ENCODE measurements around the gene ITPK1. TPM values are rescaled to one million over a fixed set of nuclear protein-coding genes. Genes with fewer than 3 reads are reported as not detected.
"Not testable (repeated sequence)": the region's sequence is repeated elsewhere in the genome, so short reads cannot be mapped to it uniquely, and the experiment has no call there.

Gene ITPK1
- total and polyA plus RNA-seq, 10 of the 15 experiments (the other 5 are each of a cell fraction or from before 2014, with no cell fraction given) = 1.3 to 73.2 (median 27.0) TPM

- intact Hi-C loops (cut with micrococcal nuclease; ENCODE audit: unreplicated experiment); H3K36me3 ChIP-seq (ENCODE audit: control insufficient read depth in 2 of 2, insufficient read depth in 2 of 2, low read length in 1 of 2); H3K27ac ChIP-seq (ENCODE audit: control insufficient read depth, insufficient read depth); ATAC-seq; H3K9ac ChIP-seq (ENCODE audit: control insufficient read depth, insufficient read depth, low read length); FAIRE-seq; H2AFZ ChIP-seq (ENCODE audit: control insufficient read depth, low read depth, low read length); H3K27me3 ChIP-seq (replicated peaks in 1 of 2; ENCODE audit: control insufficient read depth in 2 of 2, insufficient read depth in 2 of 2, low read length in 1 of 2); H4K20me1 ChIP-seq (ENCODE audit: control insufficient read depth, insufficient read depth); H3K9me3 ChIP-seq (replicated peaks; ENCODE audit: control insufficient read depth, insufficient read depth, low read length); DNase-seq (ENCODE audit: low read depth, low spot score); BruUV-seq (replicated peaks): not testable (repeated sequence)
- peak overlapping the region; percentile 30; the same call in 1 of the 2 replicates for H3K4me2 ChIP-seq (ENCODE audit: control insufficient read depth, insufficient read depth)
- POLR2A ChIA-PET = interaction anchor here (0.6 to 1.0 kb wide), 4 partner anchors 31 to 89 kb away, joined by 3 to 4 read pairs (median 4); no protein-coding TSS in a partner anchor
- peaks cover 61% of the 10 kb centered on the region for H3K79me2 ChIP-seq (ENCODE audit: control insufficient read depth, insufficient read depth, low read length)
- peak; percentile 70 for TF ChIP-seq MLLT1 (IDR thresholded peaks at IDR 0.05)
- SMC1A ChIA-PET (ENCODE audit: uncharacterized antibody, unreplicated experiment) = interaction anchor here (0.9 to 8.1 kb wide), 6 partner anchors 20 to 99 kb away, joined by 3 to 103 read pairs (median 20); no protein-coding TSS in a partner anchor
- H3K4me1 ChIP-seq (ENCODE audit: control insufficient read depth, insufficient read depth, low read length) = peaks cover 35% of the 10 kb centered on the region
- in situ Hi-C loops (cut with MboI) = loop anchor here (5.0 kb wide), 1 partner anchor 106 kb away; no protein-coding TSS in a partner anchor
- CTCF ChIA-PET = interaction anchor here (0.6 to 7.1 kb wide), 16 partner anchors 16 to 169 kb away, joined by 3 to 287 read pairs (median 22); partner anchors contain the start of genes GON7 and UBR7
- H3K4me3 ChIP-seq = peak overlapping the region; percentile 17; the same call in 1 of the 2 replicates
- WGBS (ENCODE audit: insufficient coverage, insufficient replicate concordance, low lambda C conversion rate, missing lambda C conversion rate) = 86% methylated on average over 6 of the region's 8 CpGs
- RAD21 ChIA-PET (ENCODE audit: unreplicated experiment) = interaction anchor here (0.7 to 7.4 kb wide), 7 partner anchors 7 to 95 kb away, joined by 3 to 163 read pairs (median 19); partner anchors contain the start of genes GON7 and UBR7
Measured at GRCh38 chr14:93111541-93111940, 4.2 kb downstream of the ITPK1 start.

GRCh38 chr14:93110856-93111419, 4.8 kb downstream of the ITPK1 start:
- Histone ChIP-seq H3K4me1 (ENCODE audit: control insufficient read depth, insufficient read depth, low read length) (peaks cover 35% of the 10 kb centered on the region), H3K27me3 (replicated peaks in 1 of 2; ENCODE audit: control insufficient read depth in 2 of 2, insufficient read depth in 2 of 2, low read length in 1 of 2) (no peaks in the 10 kb centered on the region), H3K9me3 (replicated peaks; ENCODE audit: control insufficient read depth, insufficient read depth, low read length) (no peaks in the 10 kb centered on the region), H3K4me3 (no peak overlapping the region; the same call in 1 of the 2 replicates), H3K9ac (ENCODE audit: control insufficient read depth, insufficient read depth, low read length) (no peak overlapping the region), H2AFZ (ENCODE audit: control insufficient read depth, low read depth, low read length) (no peak overlapping the region), H3K36me3 (ENCODE audit: control insufficient read depth in 2 of 2, insufficient read depth in 2 of 2, low read length in 1 of 2) (no peaks in the 10 kb centered on the region; a peak in 1 of 4 replicates), H4K20me1 (ENCODE audit: control insufficient read depth, insufficient read depth) (no peaks in the 10 kb centered on the region), H3K4me2 (ENCODE audit: control insufficient read depth, insufficient read depth) (peak overlapping the region; percentile 30; the same call in 1 of the 2 replicates), H3K79me2 (ENCODE audit: control insufficient read depth, insufficient read depth, low read length) (peaks cover 67% of the 10 kb centered on the region), H3K27ac (ENCODE audit: control insufficient read depth, insufficient read depth) (no peak overlapping the region)
- in situ Hi-C loops (cut with MboI) = loop anchor here (5.0 kb wide), 1 partner anchor 106 kb away; no protein-coding TSS in a partner anchor
- ChIA-PET RAD21 (ENCODE audit: unreplicated experiment) (interaction anchor here (0.7 to 7.4 kb wide), 5 partner anchors 26 to 96 kb away, joined by 3 to 163 read pairs (median 4); partner anchors contain the start of genes GON7 and UBR7), CTCF (interaction anchor here (0.6 to 7.1 kb wide), 12 partner anchors 15 to 168 kb away, joined by 3 to 287 read pairs (median 6); partner anchors contain the start of genes GON7 and UBR7), SMC1A (ENCODE audit: uncharacterized antibody, unreplicated experiment) (interaction anchor here (0.9 to 8.1 kb wide), 5 partner anchors 21 to 99 kb away, joined by 3 to 103 read pairs (median 3); no protein-coding TSS in a partner anchor), POLR2A (interaction anchor here (0.6 to 1.0 kb wide), 3 partner anchors 37 to 89 kb away, joined by 3 to 4 read pairs (median 3); no protein-coding TSS in a partner anchor)
- no TSS peak for BruUV-seq (replicated peaks)
- 89% methylated on average over 5 of the region's 5 CpGs for WGBS (ENCODE audit: insufficient coverage, insufficient replicate concordance, low lambda C conversion rate, missing lambda C conversion rate)
- FAIRE-seq (no peak), ATAC-seq (no peak), DNase-seq (ENCODE audit: low read depth, low spot score) (no peak)
- intact Hi-C loops (cut with micrococcal nuclease; ENCODE audit: unreplicated experiment) = no loop called here
- TF ChIP-seq STAT1 (conservative IDR thresholded peaks at IDR 0.05) (no peak), E2F8 (IDR thresholded peaks at IDR 0.05; ENCODE audit: low read depth, partially characterized antibody) (no peak), MAX (IDR thresholded peaks at IDR 0.05; ENCODE audit: low read depth, low read length) (no peak), E4F1 (IDR thresholded peaks at IDR 0.05; ENCODE audit: borderline replicate concordance, partially characterized antibody) (no peak)

Data from GM12878 (cell line).